Epithelial cell of esophagus (primary cell): ENCODE data around the gene IL17RD.

Experiments
- DNase-seq: peaks from one replicate; pipeline ENCODE4 v3.0.0; 2010; ENCODE audit warnings: low read depth
- H3K4me3 ChIP-seq: 2 replicates; pipeline ENCODE4 v1.5.1; 2011; ENCODE audit warnings: mild to moderate bottlenecking, low read length, control low read depth
- CTCF ChIP-seq: IDR thresholded peaks from 2 replicates; pipeline ENCODE4 v1.5.1; 2011; ENCODE audit warnings: low read depth, mild to moderate bottlenecking, low read length, control low read depth, inconsistent platforms; ENCODE audit not compliant: insufficient read depth; ENCODE audit errors: missing control alignments

Gene IL17RD

GRCh38 chr3:57166660-57167059, 1.5 kb upstream of the IL17RD start:
- DNase-seq: no peak
- no peak for TF ChIP-seq CTCF
- H3K4me3 ChIP-seq: no peak overlapping the region

- no peak overlapping the region for H3K4me3 ChIP-seq
- no peak for TF ChIP-seq CTCF
- DNase-seq: no peak
Measured at GRCh38 chr3:57165641-57166040, 488 bp upstream of the IL17RD start.

GRCh38 chr3:57164217-57164656, 916 bp downstream of the IL17RD start:
- DNase-seq: peak; percentile 36
- H3K4me3 ChIP-seq: peak overlapping the region; percentile 46
- no peak for TF ChIP-seq CTCF

- no peak for TF ChIP-seq CTCF
- DNase-seq: peak; percentile 31
- H3K4me3 ChIP-seq: no peak overlapping the region
Measured at GRCh38 chr3:57163751-57164150, 1.4 kb downstream of the IL17RD start.

- DNase-seq: no peak
- no peak for TF ChIP-seq CTCF
Measured at GRCh38 chr3:57161915-57162314, 3.2 kb downstream of the IL17RD start.

GRCh38 chr3:57160765-57161538, 4.2 kb downstream of the IL17RD start:
- no peak for TF ChIP-seq CTCF
- no peak for DNase-seq
- no peak overlapping the region for H3K4me3 ChIP-seq

More at GRCh38 chr3:57161915-57162314, 3.2 kb downstream of the IL17RD start:
- H3K4me3 ChIP-seq: no peak overlapping the region

GRCh38 chr3:57160076-57160764, 4.9 kb downstream of the IL17RD start:
- TF ChIP-seq CTCF: no peak
- no peak overlapping the region for H3K4me3 ChIP-seq
- DNase-seq: no peak
